Measurements from ENCODE around the gene CTNNA3. TPM values are rescaled to one million over a fixed set of nuclear protein-coding genes. Genes with fewer than 3 reads are reported as not detected.

The CTNNA3 gene
- total and polyA plus RNA-seq, 2 of the 4 experiments (the other 2 are of a cell fraction), result 0.19 to 0.90 TPM

GRCh38 chr10:67151471-67151870 is 544.5 kb downstream of the CTNNA3 start:
- no peak overlapping the region for H3K4me2 ChIP-seq (ENCODE audit: low read depth, low read length)
- H2AK9ac ChIP-seq (replicated peaks; ENCODE audit: low read depth, low read length, poor library complexity), result no peak overlapping the region
- H2BK120ac ChIP-seq (ENCODE audit: low read depth, low read length), result no peak overlapping the region
- no peak overlapping the region for H2AK5ac ChIP-seq (ENCODE audit: low read depth, low read length)
- intact Hi-C loops (cut with micrococcal nuclease) (no loop called here), in situ Hi-C loops (cut with MboI; ENCODE audit: low sequenced_read_pairs) (no loop called here), dilution Hi-C loops (cut with HindIII; ENCODE audit: low sequenced_read_pairs, unreplicated experiment) (no loop called here)
- H3K36me3 ChIP-seq (ENCODE audit: control insufficient read depth, insufficient read depth, low read length), result no peaks in the 10 kb centered on the region
- H3K27ac ChIP-seq (ENCODE audit: insufficient read depth, low read length), result no peak overlapping the region
- ATAC-seq (ENCODE audit: low read depth), result no peak
- WGBS, 2 experiments (ENCODE audit: extremely low coverage in 2 of 2, insufficient read length in 1 of 2), result no CpG with 5 or more reads among the region's 2 CpGs
- H3K18ac ChIP-seq (ENCODE audit: low read depth, low read length), result no peak overlapping the region
- no peaks in the 10 kb centered on the region for H3K9me1 ChIP-seq (ENCODE audit: insufficient read depth, low read length)
- no peak for DNase-seq
- no peak overlapping the region for H3K23ac ChIP-seq (ENCODE audit: low read depth, low read length)
- no peak overlapping the region for H2AFZ ChIP-seq (replicated peaks; ENCODE audit: low read length, poor library complexity)
- no peaks in the 10 kb centered on the region for H3K79me1 ChIP-seq (ENCODE audit: low read depth in 1 of 2, low read length in 2 of 2)
- no peaks in the 10 kb centered on the region for H4K20me1 ChIP-seq (ENCODE audit: insufficient read depth, low read length)
- no peak overlapping the region for H3K4me3 ChIP-seq (ENCODE audit: insufficient read depth, low read depth, low read length)
- no peak overlapping the region for H3K14ac ChIP-seq (replicated peaks; ENCODE audit: low read depth, low read length)
- H2BK5ac ChIP-seq (ENCODE audit: low read depth, low read length, poor library complexity, severe bottlenecking), result no peak overlapping the region
- no peak overlapping the region for H3K4ac ChIP-seq (ENCODE audit: low read depth, low read length)
- CTCF ChIA-PET, result no interaction called here
- no peaks in the 10 kb centered on the region for H3K9me3 ChIP-seq (ENCODE audit: control insufficient read depth, insufficient read depth, low read length)
- no peak overlapping the region for H4K8ac ChIP-seq (ENCODE audit: low read depth in 2 of 2, low read length in 2 of 2)
- no peak for TF ChIP-seq RFX5 (IDR thresholded peaks at IDR 0.05; ENCODE audit: low read depth, low read length)
- TF ChIP-seq MXI1 (IDR thresholded peaks at IDR 0.05; ENCODE audit: borderline replicate concordance, low read depth, low read length), result no peak
- no peak for TF ChIP-seq MAZ (IDR thresholded peaks at IDR 0.05; ENCODE audit: borderline replicate concordance, low read depth, low read length)
- TF ChIP-seq CHD1 (IDR thresholded peaks at IDR 0.05; ENCODE audit: low read depth, low read length), result no peak
- no peaks in the 10 kb centered on the region for H3K4me1 ChIP-seq (ENCODE audit: control insufficient read depth, insufficient read depth, low read length)
- no peak overlapping the region for H2BK15ac ChIP-seq (ENCODE audit: low read depth, low read length)
- BruUV-seq (replicated peaks), result no TSS peak
- H4K91ac ChIP-seq (ENCODE audit: insufficient read depth, low read depth, low read length), result no peak overlapping the region
- H2BK20ac ChIP-seq (ENCODE audit: low read depth, low read length), result no peak overlapping the region
- no peak overlapping the region for H4K5ac ChIP-seq (ENCODE audit: low read depth, low read length)
- POLR2A ChIA-PET (ENCODE audit: unreplicated experiment), result no interaction called here
- no peak overlapping the region for H3K56ac ChIP-seq (ENCODE audit: extremely low read depth, insufficient read depth, low read length)
- no peak overlapping the region for H3K9ac ChIP-seq (ENCODE audit: low read depth, low read length)
- H3K27me3 ChIP-seq (ENCODE audit: control insufficient read depth, insufficient read depth, low read length), result no peaks in the 10 kb centered on the region
